Activated B cell treated with CpG ODN at 0.5 μM for 24 hours (primary cell): ENCODE data around the gene PHYHD1. TPM values are rescaled to one million over a fixed set of nuclear protein-coding genes. Genes with fewer than 3 reads are reported as not detected.
A peak's percentile ranks its signal among the peaks of the same experiment; 100 is the strongest.
"Not testable (repeated sequence)": the region's sequence is repeated elsewhere in the genome, so short reads cannot be mapped to it uniquely, and the experiment has no call there.

Source experiments
- ATAC-seq: fragments of 200-7000 bp; cut with Tn5 transposase; one replicate; pipeline ENCODE4 v1.10.0; 2021; ENCODE audit warnings: low read depth, mild to moderate bottlenecking, moderate library complexity
- CTCF ChIA-PET: fragments of 350-600 bp; sonication (Branson Sonifier 250); formaldehyde crosslinking; loops from one replicate; lab custom pipeline; 2021; ENCODE audit warnings: antibody characterized with exemption; lab: Charles Lee
- POLR2A ChIA-PET: fragments of 350-600 bp; sonication (Branson Sonifier 250); formaldehyde crosslinking; loops from one replicate; lab custom pipeline; 2021; ENCODE audit warnings: antibody characterized with exemption; lab: Charles Lee
- DNase-seq: peaks from one replicate; pipeline ENCODE4 v3.0.0; 2022
- H3K27ac Mint-ChIP-seq: one replicate; pipeline ENCODE4 v1.8.0; 2020; ENCODE audit warnings: mixed read lengths
- H3K27me3 Mint-ChIP-seq: one replicate; pipeline ENCODE4 v1.8.0; 2021; ENCODE audit warnings: mixed read lengths
- H3K36me3 Mint-ChIP-seq: one replicate; pipeline ENCODE4 v1.8.0; 2021; ENCODE audit warnings: low read depth, mixed read lengths
- H3K4me1 Mint-ChIP-seq: one replicate; pipeline ENCODE4 v1.8.0; 2021; ENCODE audit warnings: mixed read lengths
- H3K4me3 Mint-ChIP-seq: one replicate; pipeline ENCODE4 v1.8.0; 2020; ENCODE audit warnings: mild to moderate bottlenecking, mixed read lengths
- H3K9me3 Mint-ChIP-seq: one replicate; pipeline ENCODE4 v1.8.0; 2020; ENCODE audit warnings: mixed read lengths
- intact Hi-C: fragments of 100-400 bp; cut with micrococcal nuclease; formaldehyde crosslinking; loops from one replicate; pipeline ENCODE4 v1.15.1; 2024
- total RNA-seq: library from RNA; stranded (reverse); gene quantifications from 2 replicates; pipeline ENCODE4 v1.2.3, GENCODE V29; 2022
- TF ChIP-seq, protein P1 (sequence below): fragments of 200-600 bp; IDR thresholded peaks from one replicate; pipeline ENCODE4 v1.8.0; 2022; ENCODE audit warnings: antibody characterized with exemption, mild to moderate bottlenecking

Gene PHYHD1
- total RNA-seq, 1 donor from 2014 or later: 0.86 TPM

DNA sequence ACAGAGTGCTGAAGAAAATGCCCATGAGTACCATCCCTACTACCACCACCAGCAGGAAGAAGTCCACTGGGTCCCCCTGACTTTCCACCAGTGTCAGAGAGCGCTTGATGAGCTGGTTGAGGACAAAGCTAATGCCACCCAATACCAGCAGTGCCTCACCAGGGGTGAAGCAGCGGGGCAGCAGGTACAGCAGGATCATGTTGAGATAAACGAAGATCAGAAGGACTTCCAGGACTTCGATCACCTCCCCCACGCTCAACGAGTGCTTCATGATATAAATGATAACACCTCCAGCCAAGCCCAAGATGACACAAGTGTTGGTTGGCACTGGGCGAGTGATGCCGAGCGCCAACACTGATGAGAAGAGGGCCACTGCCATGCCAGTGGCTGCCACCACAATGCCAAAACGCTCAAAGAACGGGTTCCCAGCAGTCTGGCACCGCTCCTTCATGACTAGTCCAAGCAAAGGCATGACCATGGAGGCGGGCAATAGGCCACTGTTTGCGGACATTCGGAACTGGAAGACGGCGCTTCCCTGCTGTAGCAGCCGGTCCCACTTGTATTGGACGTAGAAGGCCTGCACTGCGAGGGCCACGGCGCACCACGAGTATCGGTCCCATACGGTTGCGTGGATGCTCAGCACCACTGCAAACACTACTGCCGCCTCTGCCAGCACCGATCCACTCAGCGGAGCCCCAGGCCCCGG is 25.9 kb downstream of the PHYHD1 start:
- peak overlapping the region; percentile 98 for H3K4me3 Mint-ChIP-seq
- POLR2A ChIA-PET: interaction anchor here (0.5 to 1.3 kb wide), 2 partner anchors 22 to 152 kb away, joined by 3 to 9 read pairs; no protein-coding TSS in a partner anchor
- H3K27me3 Mint-ChIP-seq: no peaks in the 10 kb centered on the region
- intact Hi-C loops: loop anchor here (1.0 to 10.0 kb wide), 2 partner anchors 65 to 242 kb away; partner anchors contain the start of genes KYAT1 and PKN3
- DNase-seq: no peak
- H3K4me1 Mint-ChIP-seq: peaks cover 28% of the 10 kb centered on the region
- H3K36me3 Mint-ChIP-seq: peaks cover 28% of the 10 kb centered on the region
- CTCF ChIA-PET: no interaction called here
- H3K9me3 Mint-ChIP-seq: no peaks in the 10 kb centered on the region
- TF ChIP-seq, protein P1, sequence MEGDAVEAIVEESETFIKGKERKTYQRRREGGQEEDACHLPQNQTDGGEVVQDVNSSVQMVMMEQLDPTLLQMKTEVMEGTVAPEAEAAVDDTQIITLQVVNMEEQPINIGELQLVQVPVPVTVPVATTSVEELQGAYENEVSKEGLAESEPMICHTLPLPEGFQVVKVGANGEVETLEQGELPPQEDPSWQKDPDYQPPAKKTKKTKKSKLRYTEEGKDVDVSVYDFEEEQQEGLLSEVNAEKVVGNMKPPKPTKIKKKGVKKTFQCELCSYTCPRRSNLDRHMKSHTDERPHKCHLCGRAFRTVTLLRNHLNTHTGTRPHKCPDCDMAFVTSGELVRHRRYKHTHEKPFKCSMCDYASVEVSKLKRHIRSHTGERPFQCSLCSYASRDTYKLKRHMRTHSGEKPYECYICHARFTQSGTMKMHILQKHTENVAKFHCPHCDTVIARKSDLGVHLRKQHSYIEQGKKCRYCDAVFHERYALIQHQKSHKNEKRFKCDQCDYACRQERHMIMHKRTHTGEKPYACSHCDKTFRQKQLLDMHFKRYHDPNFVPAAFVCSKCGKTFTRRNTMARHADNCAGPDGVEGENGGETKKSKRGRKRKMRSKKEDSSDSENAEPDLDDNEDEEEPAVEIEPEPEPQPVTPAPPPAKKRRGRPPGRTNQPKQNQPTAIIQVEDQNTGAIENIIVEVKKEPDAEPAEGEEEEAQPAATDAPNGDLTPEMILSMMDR: no peak
- peak; percentile 9 for ATAC-seq
- H3K27ac Mint-ChIP-seq: peak overlapping the region; percentile 97

DNA sequence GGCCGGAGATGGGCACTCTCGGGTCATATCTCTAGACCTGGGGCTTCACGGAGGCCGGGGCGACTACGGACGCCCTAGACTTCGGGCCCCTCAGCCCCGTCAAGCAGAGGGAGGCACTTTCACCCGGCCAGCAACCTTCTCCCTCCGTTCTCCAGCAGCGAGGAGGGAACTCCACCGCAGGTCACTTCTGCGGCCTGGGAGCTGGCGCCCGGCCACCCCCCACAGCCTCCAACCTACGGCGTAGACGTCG is 26.4 kb downstream of the PHYHD1 start:
- POLR2A ChIA-PET: interaction anchor here (1.2 to 1.7 kb wide), 3 partner anchors 22 to 176 kb away, joined by 3 read pairs; partner anchors contain the start of genes MIGA2 and ZER1
- DNase-seq (no peak), ATAC-seq (no peak)
- Mint-ChIP-seq H3K4me3 (peak overlapping the region; percentile 98), H3K4me1 (peaks cover 28% of the 10 kb centered on the region), H3K9me3 (no peaks in the 10 kb centered on the region), H3K27ac (peak overlapping the region; percentile 97), H3K27me3 (no peaks in the 10 kb centered on the region), H3K36me3 (peaks cover 31% of the 10 kb centered on the region)
- TF ChIP-seq, protein P1: no peak
- CTCF ChIA-PET: no interaction called here
- intact Hi-C loops: loop anchor here (1.0 to 10.0 kb wide), 2 partner anchors 66 to 242 kb away; partner anchors contain the start of genes KYAT1 and PKN3

DNA sequence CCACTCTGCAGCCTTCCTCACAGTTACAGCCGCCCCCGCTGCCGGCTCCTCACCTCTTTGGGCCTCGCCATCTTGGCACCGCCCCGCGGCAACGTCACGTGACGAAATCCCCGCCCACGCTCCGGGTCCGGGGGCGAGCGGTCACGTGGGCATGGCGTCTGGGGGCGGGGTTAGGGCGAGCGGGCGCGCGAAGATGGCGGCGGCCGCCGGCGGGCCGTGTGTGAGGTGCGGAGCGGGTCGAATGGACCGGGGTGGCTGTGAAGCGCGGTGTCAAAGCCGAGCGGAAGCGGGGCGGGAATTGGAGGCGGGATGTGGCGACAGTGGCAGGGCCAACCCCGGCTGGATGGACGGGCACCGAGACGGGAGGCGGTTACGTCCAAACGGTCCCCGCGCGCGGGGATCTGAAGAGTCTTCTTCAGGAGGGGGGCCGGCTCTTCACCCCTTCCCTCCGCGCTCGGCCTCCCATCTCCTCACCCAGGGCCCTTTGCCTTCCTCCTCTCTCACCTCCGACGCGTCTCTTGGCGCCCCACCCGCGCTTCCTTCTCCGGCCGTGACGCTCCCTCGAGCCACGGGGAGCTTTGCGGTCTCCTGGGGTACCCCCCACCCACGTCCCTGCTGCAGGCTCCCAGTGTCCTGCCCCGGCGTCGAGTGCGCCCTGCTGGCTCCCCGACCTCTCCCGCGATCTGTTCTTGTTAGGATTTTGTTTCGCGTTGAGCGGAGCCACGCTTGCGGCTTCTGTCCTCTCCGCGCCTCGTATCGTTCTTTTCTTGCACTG is 26.9 kb downstream of the PHYHD1 start, which contains the start of the genes DOLK and NUP188:
Gene DOLK (minus strand): TSS at position 77 of the 775 bp plus-strand sequence. CDS start 300 bp downstream, outside the sequence.
Gene NUP188 (plus strand): TSS at position 173 of the 775 bp plus-strand sequence. CDS start 21 bp downstream, at position 194.
- CTCF ChIA-PET: no interaction called here

DNA sequence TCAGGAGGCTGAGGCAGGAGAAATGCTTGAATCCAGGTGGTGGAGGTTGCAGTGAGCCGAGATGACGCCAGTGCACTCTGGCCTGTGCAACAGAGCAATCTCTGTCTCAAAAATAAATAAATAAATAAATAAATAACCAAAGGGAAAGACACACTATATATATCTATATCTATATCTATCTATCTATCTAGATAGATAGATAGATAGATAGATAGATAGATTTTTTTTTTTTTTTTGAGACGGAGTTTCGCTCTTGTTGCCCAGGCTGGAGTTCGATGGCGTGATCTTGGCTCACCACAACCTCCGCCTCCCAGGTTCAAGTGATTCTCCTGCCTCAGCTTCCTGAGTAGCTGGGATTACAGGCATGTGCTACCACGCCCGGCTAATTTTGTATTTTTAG is 40.6 kb downstream of the PHYHD1 start:
- H3K36me3 Mint-ChIP-seq: peaks cover 57% of the 10 kb centered on the region
- H3K4me1 Mint-ChIP-seq, POLR2A ChIA-PET, H3K27ac Mint-ChIP-seq, H3K9me3 Mint-ChIP-seq, H3K4me3 Mint-ChIP-seq, DNase-seq, H3K27me3 Mint-ChIP-seq, CTCF ChIA-PET, intact Hi-C loops, ATAC-seq: not testable (repeated sequence)

More for the DNA sequence above, 26.9 kb downstream of the PHYHD1 start, which contains the start of the genes DOLK and NUP188:
- Mint-ChIP-seq H3K9me3 (no peaks in the 10 kb centered on the region), H3K4me1 (peaks cover 30% of the 10 kb centered on the region), H3K36me3 (peaks cover 36% of the 10 kb centered on the region), H3K27me3 (no peaks in the 10 kb centered on the region), H3K27ac (peak within 1 kb of the TSS; percentile 97), H3K4me3 (peak within 1 kb of the TSS; percentile 98)
- POLR2A ChIA-PET: interaction anchor here (0.5 to 1.7 kb wide), 14 partner anchors 10 to 577 kb away, joined by 3 to 12 read pairs (median 4); partner anchors contain the start of genes ENDOG, MIGA2, SH3GLB2 and URM1
- TF ChIP-seq, protein P1: no peak
- intact Hi-C loops: loop anchor here (1.0 to 10.0 kb wide), 3 partner anchors 66 to 243 kb away; partner anchors contain the start of genes ENDOG, KYAT1 and PKN3
- ATAC-seq: peak; percentile 86
- DNase-seq: peak; percentile 100

DNA sequence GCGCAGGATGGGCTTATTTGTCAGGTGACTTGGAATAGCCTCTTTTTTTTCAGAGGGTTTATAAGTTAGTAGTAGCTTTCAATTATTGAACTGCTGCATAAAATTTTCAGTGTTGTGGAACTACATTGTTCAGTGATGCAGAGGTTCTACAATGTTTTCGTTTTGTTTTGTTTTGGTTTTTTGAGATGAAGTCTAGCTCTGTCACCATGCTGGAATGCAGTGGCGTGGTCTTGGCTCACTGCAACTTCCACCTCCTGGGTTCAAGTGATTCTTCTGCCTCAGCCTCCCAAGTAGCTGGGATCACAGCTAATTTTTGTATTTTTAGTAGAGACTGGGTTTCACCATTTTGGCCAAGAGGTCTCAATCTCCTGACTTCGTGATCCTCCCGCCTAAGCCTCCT is 48.7 kb downstream of the PHYHD1 start:
- no peak for ATAC-seq
- Mint-ChIP-seq H3K4me3 (no peak overlapping the region), H3K9me3 (no peaks in the 10 kb centered on the region), H3K4me1 (no peaks in the 10 kb centered on the region), H3K27ac (no peak overlapping the region), H3K27me3 (no peaks in the 10 kb centered on the region), H3K36me3 (peaks cover 72% of the 10 kb centered on the region)
- intact Hi-C loops: no loop called here
- ChIA-PET POLR2A (no interaction called here), CTCF (no interaction called here)
- TF ChIP-seq, protein P1: no peak
- no peak for DNase-seq
